Germinal center (tissue), 1 donor: Measurements from ENCODE around the gene ZNF804A.

Source experiments
- DNase-seq: peaks from one replicate; pipeline ENCODE4 v3.0.0; 2012; ENCODE audit warnings: mixed read lengths, low spot score

ZNF804A gene

GRCh38 chr2:184945326-184945725, 347.0 kb downstream of the ZNF804A start:
- DNase-seq: no peak

DNA sequence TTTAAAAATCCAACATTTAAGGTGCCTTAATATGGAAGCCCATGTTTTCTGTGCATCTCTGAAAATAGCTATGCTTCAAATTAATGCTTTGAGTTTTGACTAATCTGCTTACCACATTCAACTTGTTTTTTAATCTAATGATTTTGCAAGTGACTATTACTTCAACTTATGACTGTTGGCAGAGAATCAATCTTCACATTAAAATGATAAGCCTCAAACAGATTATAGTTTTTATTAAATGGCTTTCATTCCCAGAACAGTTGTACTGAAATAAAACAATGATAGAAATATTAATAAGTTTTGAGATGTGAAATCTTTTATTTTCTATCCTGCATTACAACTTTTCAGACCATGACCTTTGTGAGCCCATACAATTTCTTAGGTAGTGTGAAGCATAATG, 347.5 kb downstream of the ZNF804A start:
- no peak for DNase-seq

- no peak for DNase-seq
These were observed 358.5 kb downstream of the ZNF804A start for GRCh38 chr2:184956856-184957255.

GRCh38 chr2:184971546-184972068, 373.3 kb downstream of the ZNF804A start:
- no peak for DNase-seq
